Measurements from ENCODE around the gene ATP6V0A1. TPM values are rescaled to one million over a fixed set of nuclear protein-coding genes. Genes with fewer than 3 reads are reported as not detected.
A peak's percentile ranks its signal among the peaks of the same experiment; 100 is the strongest.

The ATP6V0A1 gene
- total RNA-seq, 1 experiment from 2014 or later = 82.8 TPM

DNA sequence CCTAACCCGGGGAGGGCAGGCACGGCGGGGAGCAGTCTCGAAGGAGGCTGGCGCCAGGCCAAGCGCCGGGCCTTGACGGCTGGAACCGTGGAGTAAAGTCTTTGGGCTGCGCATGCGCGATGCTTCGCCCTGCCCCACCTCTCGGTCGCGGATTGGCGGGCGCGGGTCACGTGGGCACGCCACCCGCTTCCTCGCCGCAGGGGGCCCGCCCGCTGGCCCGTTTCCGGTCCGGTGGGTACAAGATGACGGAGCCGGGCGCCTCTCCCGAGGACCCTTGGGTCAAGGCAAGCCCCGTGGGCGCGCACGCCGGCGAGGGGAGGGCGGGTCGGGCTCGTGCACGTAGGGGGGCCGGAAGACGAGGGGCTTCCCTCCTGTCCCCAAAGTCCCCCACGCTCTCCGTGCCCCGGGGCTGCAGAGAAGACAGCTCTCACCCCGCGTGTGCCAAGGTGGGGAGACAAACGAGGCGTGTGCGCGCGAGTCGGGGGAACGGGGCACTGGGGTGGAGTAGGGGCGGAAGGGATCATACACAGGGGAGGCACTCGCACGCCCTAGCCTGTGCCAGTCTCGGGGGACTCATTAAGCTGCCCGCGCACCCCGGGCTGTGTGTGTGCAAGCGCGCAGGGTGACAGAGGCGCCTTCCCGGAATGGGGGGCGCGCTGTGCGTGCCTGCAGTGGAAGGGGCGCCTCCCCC, 108.3 kb downstream of the ATP6V0A1 start, which contains the start of gene MLX:
Gene MLX (plus strand): TSS at position 218 of the 691 bp plus-strand sequence. CDS start 25 bp downstream, at position 243.
- no peaks in the 10 kb centered on the region for H3K9me3 Mint-ChIP-seq (ENCODE audit: unreplicated experiment)
- Histone ChIP-seq H3K9me3 (no peaks in the 10 kb centered on the region), H3K4me1 (peaks cover 13% of the 10 kb centered on the region), H3K27me3 (replicated peaks; ENCODE audit: control insufficient read depth, insufficient read depth, low read length) (no peaks in the 10 kb centered on the region), H3K4me3 (ENCODE audit: low read depth, low read length) (peak within 1 kb of the TSS; percentile 49), H3K36me3 (ENCODE audit: control insufficient read depth, insufficient read depth, low read length) (peaks cover 17% of the 10 kb centered on the region)
- H3K27ac Mint-ChIP-seq (ENCODE audit: unreplicated experiment) = peak within 1 kb of the TSS; percentile 95
- peak within 1 kb of the TSS; percentile 95 for H3K4me3 Mint-ChIP-seq (ENCODE audit: unreplicated experiment)
- CTCF ChIA-PET = interaction anchor here (0.7 to 1.4 kb wide), 2 partner anchors 11 to 12 kb away, joined by 3 to 17 read pairs; partner anchors contain the start of gene PSMC3IP
- DNase-seq = peak; percentile 92 to 96
- intact Hi-C loops (cut with micrococcal nuclease; ENCODE audit: unreplicated experiment) = no loop called here
- H3K27me3 Mint-ChIP-seq (ENCODE audit: insufficient read depth, unreplicated experiment) = no peaks in the 10 kb centered on the region
- POLR2A ChIA-PET = interaction anchor here (1.4 kb wide), 1 partner anchor 13 kb away, joined by 6 read pairs; no protein-coding TSS in a partner anchor
- H3K4me1 Mint-ChIP-seq (ENCODE audit: low read depth, unreplicated experiment) = peaks cover 15% of the 10 kb centered on the region
- TF ChIP-seq, protein P1, sequence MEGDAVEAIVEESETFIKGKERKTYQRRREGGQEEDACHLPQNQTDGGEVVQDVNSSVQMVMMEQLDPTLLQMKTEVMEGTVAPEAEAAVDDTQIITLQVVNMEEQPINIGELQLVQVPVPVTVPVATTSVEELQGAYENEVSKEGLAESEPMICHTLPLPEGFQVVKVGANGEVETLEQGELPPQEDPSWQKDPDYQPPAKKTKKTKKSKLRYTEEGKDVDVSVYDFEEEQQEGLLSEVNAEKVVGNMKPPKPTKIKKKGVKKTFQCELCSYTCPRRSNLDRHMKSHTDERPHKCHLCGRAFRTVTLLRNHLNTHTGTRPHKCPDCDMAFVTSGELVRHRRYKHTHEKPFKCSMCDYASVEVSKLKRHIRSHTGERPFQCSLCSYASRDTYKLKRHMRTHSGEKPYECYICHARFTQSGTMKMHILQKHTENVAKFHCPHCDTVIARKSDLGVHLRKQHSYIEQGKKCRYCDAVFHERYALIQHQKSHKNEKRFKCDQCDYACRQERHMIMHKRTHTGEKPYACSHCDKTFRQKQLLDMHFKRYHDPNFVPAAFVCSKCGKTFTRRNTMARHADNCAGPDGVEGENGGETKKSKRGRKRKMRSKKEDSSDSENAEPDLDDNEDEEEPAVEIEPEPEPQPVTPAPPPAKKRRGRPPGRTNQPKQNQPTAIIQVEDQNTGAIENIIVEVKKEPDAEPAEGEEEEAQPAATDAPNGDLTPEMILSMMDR (IDR thresholded peaks at IDR 0.05; ENCODE audit: insufficient read depth in 1 of 2, low read depth in 1 of 2, low read length in 1 of 2, severe bottlenecking in 1 of 2, unreplicated experiment in 1 of 2) = peak in 1 of 2 experiments; percentile 22
- BruUV-seq (replicated peaks) = TSS peak; percentile 3
- peaks cover 96% of the 10 kb centered on the region for H3K36me3 Mint-ChIP-seq (ENCODE audit: insufficient read depth, unreplicated experiment)

DNA sequence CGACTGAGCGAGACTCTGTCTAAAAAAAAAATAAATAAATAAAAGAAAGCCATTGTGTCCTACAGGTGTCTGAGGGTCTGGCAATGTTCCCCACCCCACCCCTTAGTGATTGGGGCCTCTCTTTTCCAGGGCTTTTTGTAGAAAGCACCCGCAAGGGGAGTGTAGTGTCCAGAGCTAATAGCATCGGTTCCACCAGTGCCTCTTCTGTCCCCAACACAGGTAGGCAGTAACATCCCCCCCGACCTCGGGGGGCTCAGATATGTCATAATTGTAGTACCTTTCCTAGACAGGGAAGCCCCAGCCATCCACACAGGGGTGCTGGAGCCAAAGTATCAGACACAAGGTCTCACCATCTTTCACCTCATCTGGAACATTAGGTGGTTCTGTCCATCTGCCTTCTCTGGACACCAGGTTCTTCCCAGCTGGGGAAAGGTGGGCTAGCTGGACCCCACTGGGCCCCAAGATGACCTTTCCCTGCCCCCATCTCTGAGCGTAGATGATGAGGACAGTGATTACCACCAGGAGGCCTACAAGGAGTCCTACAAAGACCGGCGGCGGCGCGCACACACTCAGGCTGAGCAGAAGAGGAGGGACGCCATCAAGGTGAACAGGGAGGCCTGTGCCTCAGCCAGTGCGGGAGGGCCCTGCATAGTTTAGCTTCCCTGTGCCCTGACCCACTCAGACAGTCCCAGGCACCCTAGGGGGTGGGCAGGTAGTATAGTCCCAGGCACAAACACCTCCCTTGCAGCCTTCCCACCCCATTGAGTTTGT, 109.8 kb downstream of the ATP6V0A1 start:
- Mint-ChIP-seq H3K4me3 (ENCODE audit: unreplicated experiment) (peak overlapping the region; percentile 32), H3K9me3 (ENCODE audit: unreplicated experiment) (no peaks in the 10 kb centered on the region), H3K36me3 (ENCODE audit: insufficient read depth, unreplicated experiment) (peaks cover 96% of the 10 kb centered on the region), H3K27me3 (ENCODE audit: insufficient read depth, unreplicated experiment) (no peaks in the 10 kb centered on the region), H3K27ac (ENCODE audit: unreplicated experiment) (no peak overlapping the region), H3K4me1 (ENCODE audit: low read depth, unreplicated experiment) (peaks cover 19% of the 10 kb centered on the region)
- no TSS peak for BruUV-seq (replicated peaks)
- Histone ChIP-seq H3K4me1 (peaks cover 5% of the 10 kb centered on the region), H3K4me3 (ENCODE audit: low read depth, low read length) (no peak overlapping the region), H3K9me3 (no peaks in the 10 kb centered on the region), H3K27me3 (replicated peaks; ENCODE audit: control insufficient read depth, insufficient read depth, low read length) (no peaks in the 10 kb centered on the region), H3K36me3 (ENCODE audit: control insufficient read depth, insufficient read depth, low read length) (peaks cover 25% of the 10 kb centered on the region)
- ChIA-PET CTCF (interaction anchor here (0.6 kb wide), 1 partner anchor 183 kb away, joined by 4 read pairs; no protein-coding TSS in a partner anchor), POLR2A (no interaction called here)
- intact Hi-C loops (cut with micrococcal nuclease; ENCODE audit: unreplicated experiment) = no loop called here
- TF ChIP-seq, protein P1 (IDR thresholded peaks at IDR 0.05; ENCODE audit: insufficient read depth in 1 of 2, low read depth in 1 of 2, low read length in 1 of 2, severe bottlenecking in 1 of 2, unreplicated experiment in 1 of 2) = no peak
- DNase-seq = no peak

DNA sequence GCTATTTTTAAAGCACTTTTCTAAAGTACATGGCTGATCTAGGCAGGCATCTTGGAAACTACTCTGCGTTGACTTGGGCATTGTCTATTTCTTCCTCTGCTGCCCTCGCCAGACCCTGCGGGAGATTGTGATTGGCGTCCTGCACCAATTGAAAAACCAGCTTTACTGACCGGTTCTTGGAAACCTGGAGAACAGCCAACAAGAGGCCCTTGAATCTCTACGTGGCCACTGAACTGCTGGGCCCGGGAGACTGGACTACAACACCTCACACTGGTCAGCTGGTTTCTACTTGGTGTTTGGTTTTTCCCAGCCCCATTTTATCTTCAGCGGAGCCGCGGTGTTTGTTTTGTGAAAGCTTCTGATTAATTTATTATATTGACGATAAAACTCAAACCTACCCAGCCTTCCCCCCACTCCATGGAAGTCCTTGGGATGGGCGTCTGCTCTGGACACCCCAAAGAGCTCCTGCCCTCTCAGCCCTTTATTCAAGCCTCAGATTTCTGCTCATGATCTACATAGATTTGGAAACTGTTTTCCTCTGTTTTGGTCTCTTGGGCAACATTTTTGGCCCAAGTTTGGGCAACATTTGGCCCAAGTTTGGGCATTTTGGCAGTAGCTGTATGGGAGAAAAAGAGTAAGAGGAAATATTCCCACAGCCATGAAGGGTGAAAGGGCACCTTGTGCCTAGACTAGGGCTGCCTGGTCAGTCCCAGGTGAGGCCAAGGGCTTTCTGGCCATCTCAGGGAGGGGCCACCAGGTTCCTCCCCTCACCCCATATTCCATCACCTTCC, 113.0 kb downstream of the ATP6V0A1 start:
- no peak overlapping the region for H3K4me3 ChIP-seq (ENCODE audit: low read depth, low read length)
- Mint-ChIP-seq H3K36me3 (ENCODE audit: insufficient read depth, unreplicated experiment) (peaks cover 91% of the 10 kb centered on the region), H3K9me3 (ENCODE audit: unreplicated experiment) (no peaks in the 10 kb centered on the region), H3K4me3 (ENCODE audit: unreplicated experiment) (no peak overlapping the region), H3K4me1 (ENCODE audit: low read depth, unreplicated experiment) (peaks cover 26% of the 10 kb centered on the region), H3K27me3 (ENCODE audit: insufficient read depth, unreplicated experiment) (no peaks in the 10 kb centered on the region), H3K27ac (ENCODE audit: unreplicated experiment) (no peak overlapping the region)
- H3K4me1 ChIP-seq = peaks cover 1% of the 10 kb centered on the region
- peaks cover 22% of the 10 kb centered on the region for H3K36me3 ChIP-seq (ENCODE audit: control insufficient read depth, insufficient read depth, low read length)
- TF ChIP-seq, protein P1 (IDR thresholded peaks at IDR 0.05; ENCODE audit: insufficient read depth in 1 of 2, low read depth in 1 of 2, low read length in 1 of 2, severe bottlenecking in 1 of 2, unreplicated experiment in 1 of 2) = no peak
- no peak for DNase-seq
- no peaks in the 10 kb centered on the region for H3K27me3 ChIP-seq (replicated peaks; ENCODE audit: control insufficient read depth, insufficient read depth, low read length)
- CTCF ChIA-PET = interaction anchor here (0.6 kb wide), 1 partner anchor 1018 kb away, joined by 9 read pairs; no protein-coding TSS in a partner anchor
- intact Hi-C loops (cut with micrococcal nuclease; ENCODE audit: unreplicated experiment) = loop anchor here (10.0 kb wide), 1 partner anchor 253 kb away; the partner anchor contains the start of gene BECN1
- BruUV-seq (replicated peaks) = no TSS peak
- POLR2A ChIA-PET = no interaction called here
- no peaks in the 10 kb centered on the region for H3K9me3 ChIP-seq
